Activated CD8-positive, alpha-beta T cell treated with anti-CD3 and anti-CD28 coated beads for 36 hours (primary cell): Measurements from ENCODE around the gene TGM6. TPM values are rescaled to one million over a fixed set of nuclear protein-coding genes. Genes with fewer than 3 reads are reported as not detected.

Source experiments
- ATAC-seq: fragments of 200-7000 bp; cut with Tn5 transposase; one replicate; pipeline ENCODE4 v1.10.0; 2021; ENCODE audit warnings: mild to moderate bottlenecking, moderate library complexity
- CTCF ChIA-PET: fragments of 350-600 bp; sonication (Branson Sonifier 250); formaldehyde crosslinking; loops from one replicate; lab custom pipeline; 2021; ENCODE audit warnings: antibody characterized with exemption; lab: Charles Lee
- POLR2A ChIA-PET: fragments of 350-600 bp; sonication (Branson Sonifier 250); formaldehyde crosslinking; loops from one replicate; lab custom pipeline; 2021; ENCODE audit warnings: antibody characterized with exemption; lab: Charles Lee
- DNase-seq: peaks from one replicate; pipeline ENCODE4 v3.0.0-alpha.2; 2020
- H3K27ac Mint-ChIP-seq: one replicate; pipeline ENCODE4 v1.8.0; 2021; ENCODE audit warnings: mild to moderate bottlenecking, mixed read lengths
- H3K27me3 Mint-ChIP-seq: one replicate; pipeline ENCODE4 v1.8.0; 2021; ENCODE audit warnings: mixed read lengths
- H3K36me3 Mint-ChIP-seq: one replicate; pipeline ENCODE4 v1.8.0; 2021; ENCODE audit warnings: low read depth, mixed read lengths
- H3K4me1 Mint-ChIP-seq: one replicate; pipeline ENCODE4 v1.8.0; 2021; ENCODE audit warnings: low read depth, mixed read lengths
- H3K4me3 Mint-ChIP-seq: one replicate; pipeline ENCODE4 v1.8.0; 2021; ENCODE audit warnings: mild to moderate bottlenecking, moderate library complexity, mixed read lengths
- H3K9me3 Mint-ChIP-seq: one replicate; pipeline ENCODE4 v1.8.0; 2021; ENCODE audit warnings: mixed read lengths
- intact Hi-C: fragments of 100-400 bp; cut with micrococcal nuclease; formaldehyde crosslinking; loops from one replicate; pipeline ENCODE4 v1.10.0; 2022
- total RNA-seq, 2 experiments: library from RNA; stranded (reverse); gene quantifications; one replicate each; pipeline ENCODE4 v1.2.3, GENCODE V29; 2021
- TF ChIP-seq, protein P1 (sequence below): fragments of 200-600 bp; IDR thresholded peaks from one replicate; pipeline ENCODE4 v1.8.0; 2022; ENCODE audit warnings: antibody characterized with exemption, mild to moderate bottlenecking

The TGM6 gene
- total RNA-seq, 2 experiments from 2014 or later = not detected

DNA sequence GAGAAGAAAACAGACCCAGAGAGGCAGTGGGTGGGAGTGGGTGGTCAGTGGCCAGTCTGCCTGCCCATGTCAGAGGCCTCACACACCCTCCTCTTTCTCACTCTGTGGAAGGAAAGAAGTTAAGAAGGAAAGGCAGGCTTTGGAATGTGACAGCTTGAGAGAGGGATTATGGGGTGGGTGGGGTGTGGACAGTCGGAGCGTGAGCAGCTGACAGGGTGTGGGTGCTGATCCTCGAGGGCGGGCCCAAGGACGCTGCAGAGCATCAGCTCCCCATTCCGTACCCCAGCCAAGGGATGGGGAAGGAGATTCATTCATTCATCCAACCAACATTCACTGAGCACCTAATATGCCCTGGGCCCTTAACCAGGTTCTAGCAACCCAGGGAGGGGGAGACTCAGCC lies 4.8 kb downstream of the TGM6 start:
- peaks cover 11% of the 10 kb centered on the region for H3K9me3 Mint-ChIP-seq
- TF ChIP-seq, protein P1, sequence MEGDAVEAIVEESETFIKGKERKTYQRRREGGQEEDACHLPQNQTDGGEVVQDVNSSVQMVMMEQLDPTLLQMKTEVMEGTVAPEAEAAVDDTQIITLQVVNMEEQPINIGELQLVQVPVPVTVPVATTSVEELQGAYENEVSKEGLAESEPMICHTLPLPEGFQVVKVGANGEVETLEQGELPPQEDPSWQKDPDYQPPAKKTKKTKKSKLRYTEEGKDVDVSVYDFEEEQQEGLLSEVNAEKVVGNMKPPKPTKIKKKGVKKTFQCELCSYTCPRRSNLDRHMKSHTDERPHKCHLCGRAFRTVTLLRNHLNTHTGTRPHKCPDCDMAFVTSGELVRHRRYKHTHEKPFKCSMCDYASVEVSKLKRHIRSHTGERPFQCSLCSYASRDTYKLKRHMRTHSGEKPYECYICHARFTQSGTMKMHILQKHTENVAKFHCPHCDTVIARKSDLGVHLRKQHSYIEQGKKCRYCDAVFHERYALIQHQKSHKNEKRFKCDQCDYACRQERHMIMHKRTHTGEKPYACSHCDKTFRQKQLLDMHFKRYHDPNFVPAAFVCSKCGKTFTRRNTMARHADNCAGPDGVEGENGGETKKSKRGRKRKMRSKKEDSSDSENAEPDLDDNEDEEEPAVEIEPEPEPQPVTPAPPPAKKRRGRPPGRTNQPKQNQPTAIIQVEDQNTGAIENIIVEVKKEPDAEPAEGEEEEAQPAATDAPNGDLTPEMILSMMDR = no peak
- no peak overlapping the region for H3K27ac Mint-ChIP-seq
- H3K27me3 Mint-ChIP-seq = peaks cover 2% of the 10 kb centered on the region
- H3K4me3 Mint-ChIP-seq = no peak overlapping the region
- CTCF ChIA-PET = interaction anchor here (1.1 to 3.8 kb wide), 3 partner anchors 16 to 66 kb away, joined by 4 to 64 read pairs (median 9); no protein-coding TSS in a partner anchor
- H3K36me3 Mint-ChIP-seq = no peaks in the 10 kb centered on the region
- POLR2A ChIA-PET = interaction anchor here (1.0 kb wide), 1 partner anchor 85 kb away, joined by 3 read pairs; the partner anchor contains the start of gene SNRPB
- DNase-seq = no peak
- peaks cover 7% of the 10 kb centered on the region for H3K4me1 Mint-ChIP-seq
- intact Hi-C loops = no loop called here
- no peak for ATAC-seq

GRCh38 chr20:2386516-2387179 lies 5.9 kb downstream of the TGM6 start:
- Mint-ChIP-seq H3K9me3 (peaks cover 11% of the 10 kb centered on the region), H3K4me1 (peaks cover 6% of the 10 kb centered on the region), H3K36me3 (no peaks in the 10 kb centered on the region), H3K27me3 (peaks cover 2% of the 10 kb centered on the region), H3K4me3 (no peak overlapping the region), H3K27ac (no peak overlapping the region)
- ATAC-seq = peak; percentile 35
- ChIA-PET CTCF (interaction anchor here (0.7 to 3.8 kb wide), 30 partner anchors 12 to 381 kb away, joined by 3 to 64 read pairs (median 4); no protein-coding TSS in a partner anchor), POLR2A (interaction anchor here (0.6 to 1.1 kb wide), 4 partner anchors 9 to 384 kb away, joined by 3 read pairs; partner anchors contain the start of gene SNRPB)
- TF ChIP-seq, protein P1 = no peak
- DNase-seq = no peak
- intact Hi-C loops = no loop called here

DNA sequence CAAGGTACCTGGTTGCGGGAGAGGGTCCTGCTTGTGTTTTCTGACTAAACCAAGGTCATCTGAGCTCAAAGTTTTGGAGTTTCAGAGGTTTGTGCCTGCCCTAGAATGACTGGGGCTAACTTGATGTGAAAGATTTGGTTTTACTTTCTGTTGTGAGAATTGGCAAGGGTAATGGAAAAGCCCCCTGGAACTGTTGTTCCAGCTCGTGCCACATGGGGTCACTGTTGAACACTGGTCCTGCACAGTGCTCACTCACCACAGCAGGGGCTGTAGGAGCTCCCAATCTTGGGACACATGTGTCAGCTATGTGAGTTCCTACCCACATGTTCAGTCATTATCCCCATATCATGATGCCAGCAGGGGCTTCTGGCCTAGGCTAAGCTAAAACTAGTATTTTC lies 6.5 kb downstream of the TGM6 start:
- POLR2A ChIA-PET = interaction anchor here (0.6 to 1.1 kb wide), 3 partner anchors 9 to 385 kb away, joined by 3 read pairs; no protein-coding TSS in a partner anchor
- DNase-seq (peak; percentile 80), ATAC-seq (peak; percentile 94)
- H3K4me1 Mint-ChIP-seq = peaks cover 6% of the 10 kb centered on the region
- no peak overlapping the region for H3K4me3 Mint-ChIP-seq
- CTCF ChIA-PET = interaction anchor here (0.6 to 3.8 kb wide), 34 partner anchors 11 to 381 kb away, joined by 3 to 64 read pairs (median 4); no protein-coding TSS in a partner anchor
- H3K9me3 Mint-ChIP-seq = peaks cover 11% of the 10 kb centered on the region
- no peak overlapping the region for H3K27ac Mint-ChIP-seq
- peaks cover 2% of the 10 kb centered on the region for H3K27me3 Mint-ChIP-seq
- TF ChIP-seq, protein P1 = peak; percentile 69
- H3K36me3 Mint-ChIP-seq = no peaks in the 10 kb centered on the region
- intact Hi-C loops = no loop called here

GRCh38 chr20:2387580-2387979 lies 6.9 kb downstream of the TGM6 start:
- Mint-ChIP-seq H3K4me1 (peaks cover 6% of the 10 kb centered on the region), H3K27me3 (peaks cover 2% of the 10 kb centered on the region), H3K4me3 (no peak overlapping the region), H3K27ac (no peak overlapping the region), H3K9me3 (peaks cover 11% of the 10 kb centered on the region), H3K36me3 (no peaks in the 10 kb centered on the region)
- TF ChIP-seq, protein P1 = peak; percentile 20
- intact Hi-C loops = no loop called here
- peak; percentile 18 for ATAC-seq
- no peak for DNase-seq
- ChIA-PET CTCF (interaction anchor here (0.6 to 3.8 kb wide), 30 partner anchors 11 to 381 kb away, joined by 3 to 64 read pairs (median 4); no protein-coding TSS in a partner anchor), POLR2A (interaction anchor here (1.0 to 1.1 kb wide), 2 partner anchors 9 to 77 kb away, joined by 3 read pairs; no protein-coding TSS in a partner anchor)
